NCI-H2107 (cell line): Measurements from ENCODE around the gene WASF1.
"Not testable (repeated sequence)": the region's sequence is repeated elsewhere in the genome, so short reads cannot be mapped to it uniquely, and the experiment has no call there.

ENCODE experiments used
- DNase-seq: peaks from one replicate; lab custom pipeline; 2025; lab: John Stamatoyannopoulos, UW

Gene WASF1

DNA sequence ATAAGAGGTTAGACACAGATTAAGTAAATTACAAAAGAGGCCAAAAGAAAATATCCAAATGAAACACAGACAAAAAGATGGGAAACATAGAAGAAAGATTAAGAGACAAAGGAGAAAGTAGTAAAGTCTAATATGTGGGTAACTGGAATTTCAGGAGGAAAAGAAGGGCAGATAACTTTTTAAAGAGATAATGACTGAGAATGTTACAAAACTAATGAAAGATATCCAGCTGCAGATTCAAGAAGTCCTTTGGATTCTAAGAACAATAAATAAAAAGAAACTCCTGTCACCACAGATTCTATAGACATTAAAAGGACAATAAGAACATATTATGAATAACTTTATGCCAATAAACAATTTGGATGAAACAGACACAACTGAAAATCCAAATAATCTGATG lies 90.1 kb downstream of the WASF1 start:
- DNase-seq: no peak

DNA sequence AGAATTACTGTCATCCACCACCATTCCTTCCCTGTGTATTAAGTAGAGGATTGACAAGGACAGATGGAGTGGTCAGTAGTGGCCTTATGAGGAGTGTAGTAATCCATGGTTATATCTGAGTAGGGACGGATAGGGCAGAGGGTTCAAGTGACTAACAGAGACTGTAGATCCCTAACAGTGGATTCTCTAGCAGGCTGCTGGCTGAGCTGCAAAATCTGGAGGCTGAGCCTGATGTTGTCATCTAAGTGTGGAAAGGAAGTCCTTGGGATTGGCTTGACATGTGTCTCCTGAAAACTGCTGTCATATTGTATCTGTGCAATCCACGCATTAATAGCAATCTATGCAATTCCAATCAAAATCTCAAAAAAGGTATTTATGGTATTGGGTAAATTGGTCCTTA lies 94.2 kb downstream of the WASF1 start:
- DNase-seq: no peak

DNA sequence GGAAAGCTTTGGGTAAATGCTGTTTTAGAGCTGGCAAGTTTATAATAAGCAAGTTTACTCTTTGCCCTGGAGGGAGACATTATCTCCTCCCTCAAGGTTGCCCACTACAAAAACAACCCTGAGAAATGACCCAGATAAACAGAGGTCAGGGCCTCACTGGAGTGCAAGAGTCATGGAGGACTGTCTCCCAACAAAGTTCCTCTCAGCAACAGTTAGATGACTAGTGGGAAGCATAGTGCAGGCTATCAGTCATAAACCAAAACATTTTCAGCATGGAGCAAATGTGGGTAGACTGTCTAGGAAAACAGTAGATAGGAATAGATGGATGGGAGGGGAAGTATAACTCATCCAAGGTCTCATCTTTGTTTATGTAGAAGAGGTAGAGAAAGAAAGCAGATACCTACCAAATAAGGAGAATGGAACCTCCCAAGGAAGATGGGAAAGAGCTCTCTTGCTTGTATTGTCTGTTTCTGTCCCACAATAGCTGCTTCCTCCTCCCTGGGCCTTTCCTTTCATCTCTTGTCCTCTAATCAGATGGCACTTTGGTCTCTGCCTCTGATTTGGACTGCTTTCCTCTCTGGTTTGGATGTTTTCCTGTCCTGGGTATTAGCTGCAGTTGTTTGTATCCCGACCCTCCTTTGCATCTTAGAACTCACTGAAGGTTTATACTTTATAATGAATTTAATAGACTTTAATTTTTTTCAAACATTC lies 95.4 kb downstream of the WASF1 start:
- DNase-seq: no peak

DNA sequence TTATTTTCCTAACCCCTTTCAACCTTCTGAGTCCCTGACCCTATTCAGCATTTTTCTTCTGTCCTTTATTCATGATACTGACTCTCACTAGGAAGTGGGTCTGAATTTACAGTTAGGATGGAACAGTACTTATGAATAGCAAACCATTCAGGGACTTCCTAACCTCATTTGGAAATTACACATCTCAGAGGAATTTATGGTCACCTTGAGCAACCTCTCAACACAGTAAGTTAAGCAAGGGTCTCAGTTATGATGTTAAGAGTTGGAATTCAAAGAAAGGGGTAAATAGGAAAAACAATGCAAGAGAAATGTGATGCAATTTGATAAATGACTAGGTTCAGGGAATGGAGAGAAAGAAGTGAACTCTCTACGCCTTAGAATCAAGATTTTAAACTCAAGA lies 104.1 kb downstream of the WASF1 start:
- DNase-seq: no peak

DNA sequence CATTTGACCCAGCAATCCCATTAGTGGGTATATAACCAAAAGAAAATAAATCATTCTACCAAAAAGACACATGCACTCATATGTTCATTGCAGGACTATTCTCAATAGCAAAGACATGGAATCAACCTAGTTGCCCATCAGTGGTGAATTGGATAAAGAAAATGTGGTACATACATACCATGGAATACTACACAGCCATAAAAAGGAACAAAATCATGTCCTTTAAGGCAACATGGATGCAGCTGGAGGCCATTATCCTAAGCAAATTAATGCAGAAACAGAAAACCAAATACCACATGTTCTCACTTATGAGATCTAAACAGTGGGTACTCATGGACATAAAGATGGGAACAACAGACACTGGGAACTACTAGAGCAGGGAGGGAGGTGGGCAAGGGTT lies 106.0 kb downstream of the WASF1 start:
- not testable (repeated sequence) for DNase-seq

DNA sequence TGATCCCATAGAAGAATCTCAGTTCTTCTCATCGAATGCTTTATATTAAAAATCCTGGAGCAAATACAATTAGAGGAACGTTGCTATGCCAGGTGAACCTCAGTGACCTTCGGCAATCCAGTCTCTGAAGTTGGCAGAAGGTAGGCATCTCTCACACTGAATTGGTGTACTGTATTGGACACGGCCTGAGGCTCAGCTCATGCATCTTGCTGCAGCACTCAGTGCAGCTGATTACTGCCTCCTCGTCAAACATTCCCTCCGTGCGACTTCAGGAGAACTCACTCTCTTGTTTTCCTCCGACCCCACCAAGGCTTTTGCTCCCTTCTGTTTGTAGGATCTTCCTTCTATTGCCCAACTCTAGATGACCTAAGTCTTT lies 110.9 kb downstream of the WASF1 start:
- DNase-seq: no peak

DNA sequence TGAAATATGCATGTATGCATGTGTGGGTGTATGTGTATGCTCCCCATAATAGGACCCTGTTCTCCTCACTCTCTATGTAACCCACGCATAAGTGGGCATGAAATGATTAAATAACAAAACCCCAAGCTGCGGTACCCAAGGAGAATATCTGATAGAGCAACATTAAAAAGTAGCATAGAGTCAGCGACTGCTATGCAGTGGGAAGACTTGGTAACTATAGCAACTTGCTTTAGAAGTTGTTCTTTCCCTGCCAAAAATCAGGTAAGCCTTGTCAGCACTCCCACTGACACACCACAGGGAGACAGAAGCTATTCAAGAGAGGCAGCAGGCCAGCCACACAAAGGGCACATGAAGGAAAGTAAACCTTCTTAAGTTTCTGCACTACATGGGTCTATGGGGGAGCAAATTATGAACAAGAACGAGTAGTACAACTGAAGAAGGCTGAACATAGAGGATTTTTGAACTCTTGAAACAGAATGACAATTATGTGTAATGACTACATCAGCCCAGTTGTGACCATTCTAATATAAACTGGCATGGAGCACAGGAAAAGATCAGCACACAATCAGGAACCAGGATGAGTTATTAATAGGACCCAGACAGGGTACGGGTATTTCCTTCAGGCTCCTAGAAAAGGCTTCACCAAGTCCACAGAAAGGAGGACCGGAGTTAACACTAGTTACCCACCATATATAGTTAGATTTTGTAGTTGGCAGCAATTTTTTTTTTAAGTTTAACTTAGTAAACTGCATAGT lies 111.5 kb downstream of the WASF1 start:
- DNase-seq: no peak

DNA sequence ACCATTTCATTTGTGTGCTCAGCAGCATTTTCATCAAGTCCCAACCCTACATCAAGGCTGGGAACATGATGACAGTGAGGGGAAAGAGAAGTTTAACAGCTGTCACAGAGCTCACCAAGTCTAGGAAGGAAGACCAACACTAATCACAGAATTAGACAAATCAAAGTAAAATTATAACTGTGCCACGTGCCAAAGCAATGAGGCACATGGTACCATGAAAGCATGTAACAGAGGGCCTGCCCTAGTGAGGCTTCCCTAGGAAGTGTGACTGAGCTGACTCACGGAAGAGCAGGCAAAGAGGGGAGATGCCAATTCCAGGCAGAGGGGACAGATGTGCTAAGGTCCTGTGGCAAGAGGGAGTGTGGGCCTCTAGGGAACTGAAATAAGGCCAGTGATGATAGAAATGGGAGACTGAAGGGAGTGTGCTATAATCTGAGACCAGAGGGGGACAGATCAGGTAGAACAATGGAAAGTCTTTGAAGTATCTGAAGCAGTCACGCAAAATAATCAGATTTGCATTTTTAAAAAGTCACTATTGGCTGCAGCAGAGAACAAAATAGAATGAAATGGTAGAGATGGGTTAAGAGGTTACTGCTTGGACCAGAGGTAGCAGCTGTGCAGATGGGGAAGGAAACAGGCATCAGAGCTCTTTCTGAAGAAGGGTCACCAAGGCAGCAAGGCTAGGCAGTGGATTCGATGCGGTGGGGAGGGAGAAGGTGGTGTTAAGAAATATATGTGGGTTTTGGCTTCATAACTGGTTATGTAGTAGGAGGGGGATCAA lies 114.5 kb downstream of the WASF1 start:
- DNase-seq: no peak

DNA sequence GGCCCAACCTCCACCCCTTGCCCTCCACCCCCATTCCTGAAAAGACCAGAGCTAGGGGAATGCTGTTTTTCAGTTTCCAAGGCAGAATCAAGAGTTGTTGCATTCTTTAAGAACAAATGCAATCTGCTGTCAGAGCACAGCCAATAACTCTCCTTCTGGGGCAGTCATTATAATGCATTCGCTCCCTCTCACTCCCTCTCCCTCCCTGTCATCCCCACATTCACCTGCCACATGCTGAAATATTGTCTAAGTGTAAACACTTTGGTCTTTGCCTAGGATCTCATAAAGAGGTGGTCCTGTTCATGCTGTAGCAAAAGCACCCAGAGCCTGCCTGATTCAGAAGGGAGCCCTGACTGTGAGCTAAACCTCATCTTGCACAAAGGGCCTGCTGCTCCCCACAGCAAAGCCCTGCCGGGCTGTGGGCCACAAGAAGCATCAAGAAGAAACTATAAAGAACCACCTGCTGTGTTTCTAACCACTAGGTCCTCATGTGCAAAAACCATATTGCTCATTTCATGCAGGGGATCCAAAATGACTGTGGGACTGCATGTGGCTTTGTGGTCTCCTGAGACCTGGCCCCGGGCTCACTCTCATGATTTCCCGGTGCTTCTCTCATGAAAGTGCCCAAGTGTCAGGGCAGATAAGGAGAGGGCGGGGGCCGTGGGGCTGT lies 115.7 kb downstream of the WASF1 start:
- peak; percentile 72 for DNase-seq

DNA sequence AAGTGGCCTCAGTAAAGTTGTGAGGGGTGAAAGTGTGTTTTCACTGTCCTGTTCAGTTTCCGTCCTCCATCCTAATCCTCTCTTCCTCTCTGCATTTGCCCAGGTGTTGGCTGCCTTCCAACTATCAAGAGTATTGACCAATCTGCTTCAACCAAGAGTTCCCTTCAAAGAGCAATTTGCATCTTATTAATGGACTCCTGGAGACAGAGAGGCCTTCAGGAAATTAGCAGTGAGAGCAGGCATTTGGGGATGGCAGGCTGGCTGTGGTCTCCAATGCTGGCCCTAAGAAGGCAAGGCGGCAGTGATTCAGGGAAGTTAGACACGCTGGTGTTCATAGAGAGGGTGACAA lies 124.1 kb downstream of the WASF1 start:
- no peak for DNase-seq

DNA sequence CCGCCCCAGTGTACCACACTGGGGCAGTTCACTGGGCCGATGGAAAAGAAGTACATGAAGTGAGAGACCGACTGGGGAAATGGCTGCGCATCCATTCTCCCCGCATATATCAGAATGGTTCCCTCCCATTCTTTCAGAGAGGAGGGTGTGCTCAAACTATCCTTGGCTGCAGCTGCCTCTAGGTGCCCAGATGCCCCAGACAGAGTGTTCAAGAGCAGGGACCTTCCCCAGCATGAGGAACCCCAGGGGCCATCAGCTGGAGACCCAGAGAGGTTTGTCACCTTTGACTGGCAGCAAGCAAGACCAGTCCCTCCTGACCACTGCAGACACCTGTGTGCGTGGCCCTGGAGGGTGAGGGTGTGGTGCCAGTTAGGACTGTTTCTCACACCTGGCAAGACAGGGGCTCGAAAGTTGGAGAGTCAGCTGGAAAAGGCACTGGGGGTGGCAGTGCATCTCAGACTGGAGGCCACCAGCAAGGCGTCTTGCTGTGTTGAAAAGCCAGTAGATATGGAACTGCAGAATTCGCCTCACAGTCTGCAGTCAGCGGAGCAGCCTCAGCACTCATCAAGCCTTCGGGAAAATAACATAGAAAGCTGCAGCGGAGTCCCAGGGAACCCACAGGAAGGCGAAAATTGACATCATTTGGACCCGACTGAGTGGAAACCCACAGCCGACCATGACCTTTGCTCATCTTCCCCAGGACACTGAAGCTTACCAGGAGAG lies 124.6 kb downstream of the WASF1 start:
- DNase-seq: no peak

DNA sequence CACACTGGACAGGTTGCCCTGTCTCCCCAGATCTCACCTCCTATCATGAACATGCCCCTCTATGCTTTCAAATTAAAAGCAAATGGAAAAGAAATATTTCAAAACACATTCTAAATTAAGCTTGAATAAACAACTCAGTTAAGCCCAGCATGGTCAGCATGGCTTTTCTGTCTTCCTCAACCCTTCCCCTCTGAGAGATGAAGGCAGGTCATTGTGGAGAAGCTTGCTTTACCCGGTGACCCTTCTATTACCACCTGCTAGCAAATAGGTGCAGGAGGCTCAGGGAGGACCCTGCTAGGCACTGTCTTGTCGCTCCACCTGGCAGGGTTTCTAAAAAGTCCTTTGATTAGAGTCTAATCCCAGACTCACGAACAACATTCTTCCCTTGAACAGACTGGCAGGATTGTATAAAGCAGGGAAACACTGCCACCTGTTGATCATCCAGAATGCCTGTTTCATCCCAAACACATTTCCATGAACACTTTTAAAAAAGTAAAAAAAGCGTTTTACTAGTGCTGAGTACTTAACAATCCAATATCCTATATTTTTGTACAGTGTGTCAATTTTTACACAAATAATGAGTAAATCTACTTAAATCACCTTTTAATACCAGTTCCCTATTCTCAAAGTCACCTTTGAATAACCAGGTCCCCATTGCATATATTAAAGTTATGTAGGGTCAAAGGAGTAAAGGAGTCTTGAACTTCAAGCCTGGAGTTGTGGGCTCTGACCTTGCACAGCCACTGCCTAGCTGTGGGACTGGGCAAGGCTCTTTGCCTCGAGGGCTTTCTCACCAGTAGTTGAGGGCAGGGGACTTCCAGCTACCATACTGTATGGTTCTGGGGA lies 125.9 kb downstream of the WASF1 start:
- peak; percentile 23 for DNase-seq

DNA sequence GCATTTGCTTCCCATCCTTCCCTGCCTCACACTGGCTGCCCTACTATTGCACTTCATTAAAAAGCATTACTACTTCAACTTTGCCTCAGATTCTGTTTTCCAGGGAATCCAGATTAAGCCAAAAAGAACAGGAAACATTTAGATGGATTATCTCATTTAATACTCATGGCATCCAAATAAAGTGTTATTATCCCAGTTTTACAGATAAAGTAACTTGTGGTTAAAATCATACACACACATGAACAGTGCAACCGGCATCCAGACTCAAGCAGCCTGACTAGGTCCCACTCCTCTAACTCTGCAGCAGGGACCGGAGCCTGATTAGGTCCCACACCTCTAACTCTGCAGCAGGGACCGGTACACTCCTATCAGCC lies 129.0 kb downstream of the WASF1 start:
- no peak for DNase-seq
